GM12874 (cell line): Measurements from ENCODE around the gene GRIA4.

Experiments
- TF ChIP-seq, protein P1 (sequence below): IDR thresholded peaks from 2 replicates; pipeline ENCODE4 v1.5.1; 2011; ENCODE audit warnings: low read depth, mild to moderate bottlenecking, control low read depth, low read length, moderate library complexity; ENCODE audit not compliant: insufficient read depth

The GRIA4 gene

DNA sequence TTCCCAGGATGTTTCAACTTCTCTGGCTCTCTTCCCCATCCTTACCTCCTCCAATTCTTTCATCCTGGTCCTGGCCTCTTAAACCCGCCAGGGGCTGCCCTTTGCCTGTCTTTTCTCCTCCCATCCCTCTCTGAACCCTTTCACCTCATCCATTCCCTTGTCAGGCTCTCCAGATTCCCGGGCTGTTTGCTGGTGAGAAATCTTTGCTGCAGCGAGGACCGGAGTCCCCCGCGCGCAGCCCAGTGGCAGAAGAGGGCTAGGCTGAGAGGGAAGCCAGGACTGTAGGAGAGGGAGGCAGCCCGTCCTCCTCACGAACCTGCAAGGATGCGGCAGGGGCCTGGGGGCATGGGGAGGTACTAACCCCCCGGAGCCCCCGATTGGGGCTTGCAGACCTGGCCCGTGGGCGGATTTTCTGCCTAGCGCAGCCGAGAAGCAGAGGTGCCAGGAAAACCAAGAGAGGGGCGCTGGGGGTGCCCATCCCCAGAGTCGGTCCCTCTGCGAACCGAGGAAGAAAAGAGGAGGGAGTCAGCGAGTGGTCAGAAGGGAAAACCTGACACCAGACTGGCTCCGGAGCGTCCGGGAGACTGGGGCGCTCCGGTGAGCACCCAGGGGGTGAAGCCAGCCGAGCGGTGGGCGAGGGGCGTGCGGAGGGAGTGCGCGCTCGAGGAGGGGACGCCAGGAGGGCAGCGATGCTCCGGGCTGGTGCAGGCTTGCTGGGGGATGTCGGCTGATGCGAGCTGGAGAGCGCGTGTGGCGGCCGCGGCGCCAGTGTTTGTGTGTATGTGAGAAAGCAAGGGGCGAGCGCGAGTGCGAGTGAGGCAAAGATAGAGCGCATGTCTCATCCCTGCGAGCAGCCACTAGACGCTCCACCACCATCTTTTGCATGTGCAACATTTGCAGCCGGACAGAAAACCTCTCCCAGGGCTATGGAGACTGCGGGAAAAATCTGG lies at the start of gene GRIA4:
Gene GRIA4 (plus strand): TSS at position 242 of the 950 bp plus-strand sequence. CDS start 925 bp downstream, outside the sequence.
- TF ChIP-seq, protein P1, sequence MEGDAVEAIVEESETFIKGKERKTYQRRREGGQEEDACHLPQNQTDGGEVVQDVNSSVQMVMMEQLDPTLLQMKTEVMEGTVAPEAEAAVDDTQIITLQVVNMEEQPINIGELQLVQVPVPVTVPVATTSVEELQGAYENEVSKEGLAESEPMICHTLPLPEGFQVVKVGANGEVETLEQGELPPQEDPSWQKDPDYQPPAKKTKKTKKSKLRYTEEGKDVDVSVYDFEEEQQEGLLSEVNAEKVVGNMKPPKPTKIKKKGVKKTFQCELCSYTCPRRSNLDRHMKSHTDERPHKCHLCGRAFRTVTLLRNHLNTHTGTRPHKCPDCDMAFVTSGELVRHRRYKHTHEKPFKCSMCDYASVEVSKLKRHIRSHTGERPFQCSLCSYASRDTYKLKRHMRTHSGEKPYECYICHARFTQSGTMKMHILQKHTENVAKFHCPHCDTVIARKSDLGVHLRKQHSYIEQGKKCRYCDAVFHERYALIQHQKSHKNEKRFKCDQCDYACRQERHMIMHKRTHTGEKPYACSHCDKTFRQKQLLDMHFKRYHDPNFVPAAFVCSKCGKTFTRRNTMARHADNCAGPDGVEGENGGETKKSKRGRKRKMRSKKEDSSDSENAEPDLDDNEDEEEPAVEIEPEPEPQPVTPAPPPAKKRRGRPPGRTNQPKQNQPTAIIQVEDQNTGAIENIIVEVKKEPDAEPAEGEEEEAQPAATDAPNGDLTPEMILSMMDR = no peak

DNA sequence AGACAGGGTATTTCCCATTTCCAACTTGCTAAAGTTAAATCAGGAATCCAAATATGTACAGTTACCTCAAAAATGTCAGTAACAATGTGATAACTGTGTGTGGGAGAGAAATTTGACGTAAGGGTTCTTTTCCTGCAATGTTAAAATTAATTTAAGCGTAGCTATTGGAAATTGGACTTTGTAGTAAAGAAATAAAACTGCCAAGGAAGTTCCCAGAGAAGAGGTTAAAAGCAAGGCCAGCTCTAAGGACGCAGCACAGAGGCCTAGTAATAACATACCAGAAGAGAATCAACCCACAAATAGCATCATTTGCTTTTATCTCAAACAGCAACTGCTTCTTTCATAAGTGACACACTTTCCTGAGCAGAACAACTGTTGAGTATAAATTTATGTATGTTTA lies 36.8 kb upstream of the GRIA4 start:
- TF ChIP-seq, protein P1 = no peak

DNA sequence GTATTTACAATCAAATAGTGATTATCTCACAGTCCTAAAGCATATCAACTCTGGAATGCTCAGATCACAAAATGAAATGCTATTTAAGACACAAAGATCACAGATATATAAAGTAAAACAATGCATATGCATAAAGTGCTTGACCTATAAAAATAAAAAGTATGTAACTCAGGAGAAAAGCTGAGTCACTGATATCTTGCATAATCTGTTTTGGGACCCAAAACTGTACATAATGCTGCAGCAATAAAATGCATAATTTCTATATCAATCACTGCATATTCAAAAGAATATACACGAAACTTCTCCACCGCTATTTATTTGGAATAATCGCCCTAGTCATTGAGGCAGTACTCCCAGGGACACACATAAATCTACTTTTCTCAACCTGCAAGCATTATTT lies 34.9 kb upstream of the GRIA4 start:
- TF ChIP-seq, protein P1 = no peak

DNA sequence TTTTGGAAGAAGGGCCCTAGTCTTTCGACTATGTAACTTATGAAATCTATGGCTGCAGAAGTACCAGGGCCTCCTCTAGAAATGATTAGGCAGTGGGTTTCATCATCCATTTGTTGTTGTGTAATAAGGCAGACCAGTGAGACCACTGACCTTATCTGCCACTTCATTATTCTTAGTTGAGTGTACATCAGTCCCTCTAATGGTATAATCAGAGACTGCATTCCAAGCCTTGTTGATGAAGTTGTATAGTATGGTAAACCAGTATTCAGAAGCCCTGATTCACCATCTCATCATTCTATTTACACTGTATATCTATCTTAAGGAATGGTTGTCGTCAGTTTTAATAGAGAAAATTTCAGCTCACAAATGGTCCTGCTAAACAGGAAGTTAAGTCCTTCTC lies 32.2 kb upstream of the GRIA4 start:
- TF ChIP-seq, protein P1 = no peak

DNA sequence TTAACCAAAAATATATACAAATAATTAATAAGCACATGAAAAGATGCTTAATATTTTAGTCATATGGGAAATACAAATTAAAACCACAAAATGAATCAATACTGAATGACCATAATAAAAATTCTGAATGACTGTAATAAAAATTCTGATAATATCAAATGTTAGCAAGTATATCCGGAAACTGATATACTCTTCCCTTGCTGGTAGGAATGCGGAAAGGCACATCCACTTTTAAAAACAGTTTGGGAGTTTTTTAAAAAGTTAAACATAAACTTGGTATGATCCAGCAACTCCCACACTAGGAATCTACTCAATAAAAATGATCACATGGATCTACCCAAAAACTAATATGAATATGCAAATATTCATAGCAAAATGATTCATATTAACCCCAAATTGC lies 30.8 kb upstream of the GRIA4 start:
- TF ChIP-seq, protein P1 = no peak

DNA sequence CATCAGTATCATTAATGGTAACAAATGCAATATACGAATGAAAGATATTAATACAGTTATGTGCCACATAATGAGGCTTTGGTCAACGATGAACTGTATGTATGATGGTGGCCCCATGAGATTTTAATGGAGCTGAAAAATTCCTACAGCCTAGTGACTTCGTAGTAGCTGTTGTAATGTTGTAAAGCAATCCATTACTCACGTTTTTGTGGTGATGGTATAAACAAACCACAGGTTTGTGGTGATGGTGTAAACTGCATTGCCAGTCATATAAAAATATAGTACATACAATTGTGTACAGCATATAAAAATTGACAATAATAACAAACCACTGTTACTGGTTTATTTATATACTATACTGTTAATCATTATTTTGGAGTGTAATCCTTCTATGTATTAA lies 27.4 kb upstream of the GRIA4 start:
- TF ChIP-seq, protein P1 = no peak

DNA sequence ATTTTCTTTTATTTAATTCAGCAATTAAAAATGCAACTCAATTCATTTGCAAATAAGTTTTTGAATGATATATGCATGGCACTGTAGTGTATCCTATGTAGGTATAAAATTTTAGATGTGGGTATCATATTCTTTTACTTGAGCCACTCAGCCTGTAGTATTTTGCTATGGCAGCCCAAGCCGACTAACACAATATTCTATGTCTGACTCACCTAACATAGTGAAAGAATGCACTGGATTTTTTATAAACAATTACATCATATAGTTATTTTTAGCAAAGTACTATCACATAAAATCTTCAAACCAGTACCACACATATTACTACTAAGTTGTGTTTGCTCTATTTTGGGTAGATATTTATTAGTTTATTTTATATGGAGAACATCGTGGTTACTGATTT lies 21.9 kb upstream of the GRIA4 start:
- TF ChIP-seq, protein P1 = no peak
